NCI-H2171 (cell line): ENCODE measurements around the gene BAAT.
"Not testable (repeated sequence)": the region's sequence is repeated elsewhere in the genome, so short reads cannot be mapped to it uniquely, and the experiment has no call there.

Source experiments
- DNase-seq: peaks from one replicate; lab custom pipeline; 2025; lab: John Stamatoyannopoulos, UW

Gene BAAT

GRCh38 chr9:101384873-101385536, at the start of gene BAAT:
Gene BAAT, minus strand, starts transcription at chr9:101385006. Its CDS starts 13,602 bp downstream, at chr9:101371404.
- not testable (repeated sequence) for DNase-seq

GRCh38 chr9:101433229-101433628, 48.4 kb upstream of the BAAT start:
- DNase-seq = no peak

GRCh38 chr9:101432740-101433139, 47.9 kb upstream of the BAAT start:
- DNase-seq = no peak

- no peak for DNase-seq
Measured at GRCh38 chr9:101432171-101432570, 47.4 kb upstream of the BAAT start.

- DNase-seq = no peak
Measured at GRCh38 chr9:101429736-101430135, 44.9 kb upstream of the BAAT start.

- DNase-seq = no peak
Measured at GRCh38 chr9:101428909-101429308, 44.1 kb upstream of the BAAT start.

- no peak for DNase-seq
Measured at GRCh38 chr9:101427957-101428655, 43.3 kb upstream of the BAAT start.

- no peak for DNase-seq
Measured at GRCh38 chr9:101427358-101427757, 42.6 kb upstream of the BAAT start.

GRCh38 chr9:101421653-101422065, 36.9 kb upstream of the BAAT start:
- no peak for DNase-seq

- DNase-seq = no peak
Measured at GRCh38 chr9:101419863-101420262, 35.1 kb upstream of the BAAT start.

- no peak for DNase-seq
Measured at GRCh38 chr9:101418518-101419430, 34.0 kb upstream of the BAAT start.

GRCh38 chr9:101417977-101418376, 33.2 kb upstream of the BAAT start:
- DNase-seq = no peak

GRCh38 chr9:101417389-101417788, 32.6 kb upstream of the BAAT start:
- DNase-seq = no peak

- DNase-seq = no peak
Measured at GRCh38 chr9:101415578-101415977, 30.8 kb upstream of the BAAT start.

GRCh38 chr9:101414839-101415238, 30.0 kb upstream of the BAAT start:
- DNase-seq = no peak

- DNase-seq = no peak
Measured at GRCh38 chr9:101409079-101409477, 24.3 kb upstream of the BAAT start.

GRCh38 chr9:101408374-101409078, 23.7 kb upstream of the BAAT start:
- DNase-seq = no peak

- no peak for DNase-seq
Measured at GRCh38 chr9:101403516-101404285, 18.9 kb upstream of the BAAT start.

- no peak for DNase-seq
Measured at GRCh38 chr9:101400120-101400519, 15.3 kb upstream of the BAAT start.

GRCh38 chr9:101399643-101399970, 14.8 kb upstream of the BAAT start:
- DNase-seq = no peak

GRCh38 chr9:101398930-101399642, 14.3 kb upstream of the BAAT start:
- no peak for DNase-seq
